LHCN-M2 (cell line): Measurements from ENCODE around the gene SHD. TPM values are rescaled to one million over a fixed set of nuclear protein-coding genes. Genes with fewer than 3 reads are reported as not detected.
"Not testable (repeated sequence)": the region's sequence is repeated elsewhere in the genome, so short reads cannot be mapped to it uniquely, and the experiment has no call there.

ENCODE experiments used
- DNase-seq: peaks from one replicate; pipeline ENCODE4 v3.0.0-alpha.2; 2012; ENCODE audit warnings: low read depth
- total RNA-seq: library from RNA; depleted of rRNA; stranded (reverse); fragments of >200 nt; gene quantifications from 2 replicates; pipeline ENCODE4 v1.2.3, GENCODE V29; 2014; rRNA removed

Gene SHD
- total RNA-seq, 1 experiment from 2014 or later, result 122 TPM

- DNase-seq, result peak; percentile 24
Observed at GRCh38 chr19:4327252-4327876, 48.3 kb downstream of the SHD start.

- no peak for DNase-seq
Observed at GRCh38 chr19:4327877-4328242, 48.8 kb downstream of the SHD start.

- DNase-seq, result peak; percentile 89
Observed at GRCh38 chr19:4328243-4328990, 49.4 kb downstream of the SHD start.

- not testable (repeated sequence) for DNase-seq
Observed at GRCh38 chr19:4328991-4329681, 50.1 kb downstream of the SHD start.

- no peak for DNase-seq
Observed at GRCh38 chr19:4329858-4330257, 50.8 kb downstream of the SHD start.

GRCh38 chr19:4334929-4335570 is 56.0 kb downstream of the SHD start:
- DNase-seq, result no peak

GRCh38 chr19:4337906-4338440 is 58.9 kb downstream of the SHD start:
- no peak for DNase-seq

GRCh38 chr19:4338441-4339355 is 59.6 kb downstream of the SHD start, which contains the start of gene STAP2:
Gene STAP2, minus strand, starts transcription at chr19:4338827. Its CDS starts 74 bp downstream, at chr19:4338753.
- no peak for DNase-seq

Other genes starting within 250 kb of the SHD start
- 29.5 and 29.7 TPM in 2 replicates for gene ZBTB7A, start 212.4 kb upstream of the SHD start, total RNA-seq
- 178 and 191 TPM in 2 replicates for gene MAP2K2, start 155.1 kb upstream of the SHD start, total RNA-seq
- not detected in 2 replicates for gene CREB3L3, start 125.6 kb upstream of the SHD start, total RNA-seq
- gene SIRT6, start 96.7 kb upstream of the SHD start, total RNA-seq, result 17.0 and 31.1 TPM in 2 replicates
- gene ANKRD24, start 96.6 kb upstream of the SHD start, total RNA-seq, result 0.13 and 0.17 TPM in 2 replicates
- gene EBI3, start 49.7 kb upstream of the SHD start, total RNA-seq, result 0.11 TPM in 1 of 2 replicates, not detected in the other
- gene YJU2, start 32.2 kb upstream of the SHD start, total RNA-seq, result 16.8 and 24.2 TPM in 2 replicates
- gene TMIGD2, start 23.1 kb downstream of the SHD start, total RNA-seq, result not detected in 2 replicates
- gene FSD1, start 25.3 kb downstream of the SHD start, total RNA-seq, result 11.7 and 13.8 TPM in 2 replicates
- gene STAP2, start 59.6 kb downstream of the SHD start, total RNA-seq, result 1.1 and 2.9 TPM in 2 replicates
- 1.2 and 5.1 TPM in 2 replicates for gene MPND, start 64.3 kb downstream of the SHD start, total RNA-seq
- gene SH3GL1, start 121.3 kb downstream of the SHD start, total RNA-seq, result 208 and 261 TPM in 2 replicates
- gene CHAF1A, start 123.4 kb downstream of the SHD start, total RNA-seq, result 36.5 and 51.9 TPM in 2 replicates
- 71.9 and 85.3 TPM in 2 replicates for gene UBXN6, start 178.5 kb downstream of the SHD start, total RNA-seq
- gene HDGFL2, start 193.0 kb downstream of the SHD start, total RNA-seq, result 65.9 and 67.3 TPM in 2 replicates
- under 0.01 TPM in 1 of 2 replicates, not detected in the other for gene PLIN4, start 239.2 kb downstream of the SHD start, total RNA-seq